Smooth muscle cell (in vitro differentiated cells): Measurements from ENCODE around the gene SUSD1. TPM values are rescaled to one million over a fixed set of nuclear protein-coding genes. Genes with fewer than 3 reads are reported as not detected.

Source experiments
- DNase-seq: peaks from one replicate; lab custom pipeline; 2025; ENCODE audit not compliant: unreplicated experiment; lab: John Stamatoyannopoulos, UW
- H2AFZ ChIP-seq: fragments of 200-600 bp; sonication (generic); 2 replicates; pipeline ENCODE4 v1.6.0; 2016; ENCODE audit warnings: antibody characterized with exemption, low read depth, mild to moderate bottlenecking
- H3F3A ChIP-seq: fragments of 200-600 bp; sonication (generic); 2 replicates; pipeline ENCODE4 v1.6.0; 2017; ENCODE audit warnings: antibody characterized with exemption, low read depth
- H3K27ac ChIP-seq: fragments of 200-600 bp; sonication (generic); 2 replicates; pipeline ENCODE4 v1.5.1; 2016; ENCODE audit warnings: low read depth, mild to moderate bottlenecking
- H3K27me3 ChIP-seq: fragments of 200-600 bp; sonication (generic); 2 replicates; pipeline ENCODE4 v1.6.1; 2016; ENCODE audit warnings: low read depth, mild to moderate bottlenecking
- H3K36me3 ChIP-seq: fragments of 200-600 bp; sonication (generic); 2 replicates; pipeline ENCODE4 v1.5.1; 2016; ENCODE audit warnings: low read depth
- H3K4me1 ChIP-seq: fragments of 200-600 bp; sonication (generic); 2 replicates; pipeline ENCODE4 v1.5.1; 2016; ENCODE audit warnings: low read depth
- H3K4me2 ChIP-seq: fragments of 200-600 bp; sonication (generic); 2 replicates; pipeline ENCODE4 v1.6.0; 2016; ENCODE audit warnings: mild to moderate bottlenecking
- H3K4me3 ChIP-seq: fragments of 200-600 bp; sonication (generic); 2 replicates; pipeline ENCODE4 v1.5.1; 2016; ENCODE audit warnings: mild to moderate bottlenecking
- H3K79me2 ChIP-seq: fragments of 200-600 bp; sonication (generic); 2 replicates; pipeline ENCODE4 v1.6.0; 2016; ENCODE audit warnings: low read depth, mild to moderate bottlenecking
- H3K9ac ChIP-seq: fragments of 200-600 bp; sonication (generic); 2 replicates; pipeline ENCODE4 v1.6.0; 2016; ENCODE audit warnings: low read depth
- H3K9me3 ChIP-seq: fragments of 200-600 bp; sonication (generic); replicated peaks from 2 replicates; pipeline ENCODE4 v1.5.1; 2016; ENCODE audit warnings: low read depth
- H4K20me1 ChIP-seq: fragments of 200-600 bp; sonication (generic); 2 replicates; pipeline ENCODE4 v1.6.0; 2016; ENCODE audit warnings: low read depth
- WGBS: methylation state at CpG from one replicate; pipeline ENCODE4 v1.1.7; 2016; ENCODE audit warnings: low lambda C conversion rate; 5-methylcytosine and 5-hydroxymethylcytosine counted together
- polyA plus RNA-seq: library from polyadenylated mRNA; unstranded; fragments of >200 nt; fragmentation: Nextera tagmentation; extraction: Ambion mirVana; gene quantifications from 2 replicates; pipeline ENCODE4 v1.2.1, GENCODE V29; 2016
- total RNA-seq: library from RNA; depleted of rRNA; stranded (reverse); fragments of >200 nt; gene quantifications from 2 replicates; pipeline ENCODE4 v1.2.3, GENCODE V29; 2014
- TF ChIP-seq, protein P1 (sequence below): fragments of 200-600 bp; sonication (generic); IDR thresholded peaks from 2 replicates; pipeline ENCODE4 v1.5.1; 2017; ENCODE audit warnings: borderline replicate concordance, mild to moderate bottlenecking, antibody characterized with exemption; ENCODE audit not compliant: insufficient read depth, poor library complexity, severe bottlenecking

SUSD1 gene
- total and polyA plus RNA-seq, 2 experiments from 2014 or later: 6.7 to 11.8 TPM

DNA sequence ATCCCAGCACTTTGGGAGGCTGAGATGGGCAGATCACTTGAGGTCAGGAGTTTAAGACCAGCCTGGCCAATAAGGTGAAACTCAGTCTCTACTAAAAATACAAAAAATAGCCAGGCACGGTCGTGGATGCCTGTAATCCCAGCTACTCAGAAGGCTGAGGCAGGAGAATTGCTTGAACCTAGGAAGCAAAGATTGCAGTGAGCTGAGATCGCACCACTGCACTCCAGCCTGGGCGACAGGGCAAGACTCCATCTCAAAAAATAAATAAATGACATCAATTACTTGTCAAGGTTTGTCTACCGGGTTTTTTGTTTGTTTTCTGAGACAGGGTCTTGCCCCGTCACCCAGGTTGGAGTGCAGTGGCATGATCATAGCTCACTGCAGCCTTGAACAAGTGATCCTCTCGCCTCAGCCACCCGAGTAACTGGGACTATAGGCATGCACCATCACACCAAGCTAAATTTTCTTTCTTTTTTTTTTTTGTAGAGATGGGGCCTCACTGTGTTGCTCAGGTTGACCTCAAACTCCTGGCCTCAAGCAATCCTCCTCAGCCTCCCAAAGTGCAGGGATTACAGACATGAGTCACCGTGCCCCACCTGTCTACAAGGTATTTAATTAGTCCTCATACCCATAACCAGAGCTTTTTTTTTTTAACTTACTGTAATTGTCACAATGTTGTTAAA is 64.9 kb downstream of the SUSD1 start:
- Histone ChIP-seq H3F3A (peaks cover 7% of the 10 kb centered on the region), H3K9ac (no peak overlapping the region), H3K4me2 (no peak overlapping the region), H3K36me3 (no peaks in the 10 kb centered on the region), H2AFZ (no peak overlapping the region), H3K4me3 (no peak overlapping the region), H3K4me1 (no peaks in the 10 kb centered on the region), H3K79me2 (no peaks in the 10 kb centered on the region), H4K20me1 (no peaks in the 10 kb centered on the region), H3K27me3 (no peaks in the 10 kb centered on the region), H3K9me3 (no peaks in the 10 kb centered on the region), H3K27ac (peak overlapping the region; percentile 91)
- no peak for DNase-seq
- 79% methylated on average over 9 of the region's 9 CpGs for WGBS
- TF ChIP-seq, protein P1, sequence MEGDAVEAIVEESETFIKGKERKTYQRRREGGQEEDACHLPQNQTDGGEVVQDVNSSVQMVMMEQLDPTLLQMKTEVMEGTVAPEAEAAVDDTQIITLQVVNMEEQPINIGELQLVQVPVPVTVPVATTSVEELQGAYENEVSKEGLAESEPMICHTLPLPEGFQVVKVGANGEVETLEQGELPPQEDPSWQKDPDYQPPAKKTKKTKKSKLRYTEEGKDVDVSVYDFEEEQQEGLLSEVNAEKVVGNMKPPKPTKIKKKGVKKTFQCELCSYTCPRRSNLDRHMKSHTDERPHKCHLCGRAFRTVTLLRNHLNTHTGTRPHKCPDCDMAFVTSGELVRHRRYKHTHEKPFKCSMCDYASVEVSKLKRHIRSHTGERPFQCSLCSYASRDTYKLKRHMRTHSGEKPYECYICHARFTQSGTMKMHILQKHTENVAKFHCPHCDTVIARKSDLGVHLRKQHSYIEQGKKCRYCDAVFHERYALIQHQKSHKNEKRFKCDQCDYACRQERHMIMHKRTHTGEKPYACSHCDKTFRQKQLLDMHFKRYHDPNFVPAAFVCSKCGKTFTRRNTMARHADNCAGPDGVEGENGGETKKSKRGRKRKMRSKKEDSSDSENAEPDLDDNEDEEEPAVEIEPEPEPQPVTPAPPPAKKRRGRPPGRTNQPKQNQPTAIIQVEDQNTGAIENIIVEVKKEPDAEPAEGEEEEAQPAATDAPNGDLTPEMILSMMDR: no peak

DNA sequence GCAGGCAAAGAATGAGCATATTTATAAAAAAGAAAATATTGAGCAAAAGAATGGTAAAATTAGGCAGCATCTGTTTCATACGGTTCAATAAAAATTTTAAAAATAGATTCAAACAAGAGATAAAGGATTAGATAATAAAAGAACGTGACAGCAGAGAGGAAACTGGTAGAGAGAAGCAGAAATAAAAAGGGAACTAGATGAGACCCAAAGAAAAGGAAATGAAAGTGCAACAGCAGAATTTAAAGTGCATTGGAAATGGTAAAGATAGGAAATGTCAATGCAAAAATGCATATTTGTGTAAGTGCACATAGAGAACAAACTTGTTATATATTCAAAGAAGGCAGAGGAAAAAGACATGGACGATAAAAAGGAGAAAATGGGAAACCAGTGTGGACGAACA is 70.2 kb downstream of the SUSD1 start:
- no peak overlapping the region for H3K4me3 ChIP-seq
- WGBS: 95% methylated on average over 4 of the region's 4 CpGs
- TF ChIP-seq, protein P1: no peak
- H3K36me3 ChIP-seq: no peaks in the 10 kb centered on the region
- no peak for DNase-seq
- H3K4me2 ChIP-seq: no peak overlapping the region
- H2AFZ ChIP-seq: no peak overlapping the region
- no peaks in the 10 kb centered on the region for H4K20me1 ChIP-seq
- H3K9ac ChIP-seq: no peak overlapping the region
- H3K79me2 ChIP-seq: no peaks in the 10 kb centered on the region
- no peak overlapping the region for H3K27ac ChIP-seq
- H3K4me1 ChIP-seq: no peaks in the 10 kb centered on the region
- H3K9me3 ChIP-seq: no peaks in the 10 kb centered on the region
- no peaks in the 10 kb centered on the region for H3K27me3 ChIP-seq
- no peaks in the 10 kb centered on the region for H3F3A ChIP-seq

DNA sequence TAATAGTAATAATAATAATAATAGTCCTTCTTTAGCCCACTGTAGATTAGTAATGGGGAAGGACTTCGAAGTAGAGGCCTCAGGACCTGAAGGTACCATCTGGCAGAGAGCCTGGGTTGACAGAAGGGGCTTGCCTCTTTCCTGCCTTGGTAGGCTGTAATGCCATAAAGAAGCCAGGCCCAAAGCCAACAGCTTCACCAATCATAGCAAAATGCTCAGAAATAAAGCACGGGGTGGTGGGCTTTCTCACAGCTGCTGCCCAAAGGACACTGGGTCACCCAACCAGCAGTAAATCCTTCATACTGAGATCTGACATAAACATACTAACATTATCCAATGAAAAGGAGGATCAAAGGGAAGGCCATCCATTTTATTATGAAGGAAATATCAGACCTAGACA is 70.7 kb downstream of the SUSD1 start:
- H3K36me3 ChIP-seq: no peaks in the 10 kb centered on the region
- no peak for DNase-seq
- TF ChIP-seq, protein P1: no peak
- H4K20me1 ChIP-seq: no peaks in the 10 kb centered on the region
- H3F3A ChIP-seq: no peaks in the 10 kb centered on the region
- H3K79me2 ChIP-seq: no peaks in the 10 kb centered on the region
- no peak overlapping the region for H2AFZ ChIP-seq
- 97% methylated on average over 2 of the region's 2 CpGs for WGBS
- H3K4me1 ChIP-seq: no peaks in the 10 kb centered on the region
- no peak overlapping the region for H3K4me2 ChIP-seq
- no peak overlapping the region for H3K9ac ChIP-seq
- H3K27ac ChIP-seq: no peak overlapping the region
- H3K4me3 ChIP-seq: no peak overlapping the region
- no peaks in the 10 kb centered on the region for H3K9me3 ChIP-seq
- no peaks in the 10 kb centered on the region for H3K27me3 ChIP-seq

DNA sequence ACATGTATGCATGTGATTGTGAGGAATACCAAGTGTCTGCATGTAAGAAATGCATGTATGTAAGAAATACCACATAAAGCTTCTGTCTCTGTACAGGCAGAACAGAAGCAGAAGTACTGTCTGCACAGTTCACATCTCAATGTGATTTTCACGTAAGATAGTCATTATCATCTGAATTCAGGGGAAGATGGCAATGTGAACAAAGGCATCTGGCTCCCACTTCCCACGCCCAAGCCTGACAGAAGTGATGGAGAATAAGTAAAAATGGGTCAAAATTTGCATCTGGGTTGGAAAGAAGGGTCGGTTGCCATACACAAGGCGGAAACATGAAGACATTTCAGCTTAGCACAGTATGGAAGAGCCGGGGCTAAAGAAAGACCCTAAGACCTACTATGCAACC is 71.7 kb downstream of the SUSD1 start:
- Histone ChIP-seq H3K9ac (no peak overlapping the region), H3F3A (no peaks in the 10 kb centered on the region), H3K27me3 (no peaks in the 10 kb centered on the region), H3K27ac (no peak overlapping the region), H3K4me3 (no peak overlapping the region), H2AFZ (no peak overlapping the region), H3K79me2 (no peaks in the 10 kb centered on the region), H4K20me1 (no peaks in the 10 kb centered on the region), H3K4me1 (no peaks in the 10 kb centered on the region), H3K4me2 (no peak overlapping the region), H3K9me3 (no peaks in the 10 kb centered on the region), H3K36me3 (no peaks in the 10 kb centered on the region)
- WGBS: 94% methylated on average over 5 of the region's 5 CpGs
- no peak for DNase-seq
- TF ChIP-seq, protein P1: no peak
